IMR-90 (cell line): Measurements from ENCODE around the gene STMN3. TPM values are rescaled to one million over a fixed set of nuclear protein-coding genes. Genes with fewer than 3 reads are reported as not detected.

ENCODE experiments used
- ATAC-seq: fragments of 200-7000 bp; cut with Tn5 transposase; 2 replicates; pipeline ENCODE4 v1.9.1; 2020; ENCODE audit warnings: low read depth, mild to moderate bottlenecking, moderate library complexity
- BruUV-seq: library from RNA; stranded (reverse); fragments of 400-500 nt; replicated peaks from 2 replicates; lab custom pipeline; 2021; lab: Mats Ljungman, UMichigan
- CTCF ChIA-PET: fragments of 300-600 bp; formaldehyde crosslinking; extraction: SDS; loops from one replicate; lab custom pipeline; 2021; ENCODE audit warnings: antibody characterized with exemption; lab: Yijun Ruan, JAX
- POLR2A ChIA-PET: fragments of 300-600 bp; sonication (Branson Sonifier 250); formaldehyde crosslinking; loops from one replicate; lab custom pipeline; 2022; ENCODE audit warnings: antibody characterized with exemption; ENCODE audit not compliant: unreplicated experiment; lab: Charles Lee
- DNase-seq: peaks from one replicate; pipeline ENCODE4 v3.0.0; 2013
- H2AFZ ChIP-seq: replicated peaks from 2 replicates; pipeline ENCODE3; 2013; ENCODE audit warnings: low read length, mild to moderate bottlenecking; ENCODE audit not compliant: poor library complexity
- H2AK5ac ChIP-seq: 2 replicates; pipeline ENCODE4 v1.6.1; 2013; ENCODE audit warnings: low read depth, low read length, inconsistent platforms
- H2AK9ac ChIP-seq: replicated peaks from 2 replicates; pipeline ENCODE3; 2013; ENCODE audit warnings: mild to moderate bottlenecking, low read depth, low read length, moderate library complexity; ENCODE audit not compliant: poor library complexity
- H2BK120ac ChIP-seq: 2 replicates; pipeline ENCODE4 v1.6.1; 2013; ENCODE audit warnings: low read depth, low read length, inconsistent platforms
- H2BK15ac ChIP-seq: 3 replicates; pipeline ENCODE4 v1.6.1; 2013; ENCODE audit warnings: low read depth, low read length, inconsistent platforms
- H2BK20ac ChIP-seq: 2 replicates; pipeline ENCODE4 v1.6.1; 2013; ENCODE audit warnings: low read depth, mild to moderate bottlenecking, inconsistent platforms, low read length, moderate library complexity
- H2BK5ac ChIP-seq: 2 replicates; pipeline ENCODE4 v1.6.1; 2013; ENCODE audit warnings: mild to moderate bottlenecking, low read depth, low read length, inconsistent platforms; ENCODE audit not compliant: poor library complexity, severe bottlenecking
- H3K14ac ChIP-seq: replicated peaks from 2 replicates; pipeline ENCODE4 v1.6.1; 2013; ENCODE audit warnings: low read depth, low read length, inconsistent platforms
- H3K18ac ChIP-seq: 2 replicates; pipeline ENCODE4 v1.6.1; 2013; ENCODE audit warnings: low read depth, low read length, control low read depth
- H3K23ac ChIP-seq: 2 replicates; pipeline ENCODE4 v1.6.1; 2013; ENCODE audit warnings: low read depth, low read length, inconsistent platforms
- H3K27ac ChIP-seq: 2 replicates; pipeline ENCODE4 v1.5.1; 2013; ENCODE audit warnings: mild to moderate bottlenecking, control low read depth, low read length; ENCODE audit not compliant: insufficient read depth
- H3K27me3 ChIP-seq: 2 replicates; pipeline ENCODE4 v1.6.1; 2013; ENCODE audit warnings: low read length; ENCODE audit not compliant: control insufficient read depth, insufficient read depth
- H3K36me3 ChIP-seq: 2 replicates; pipeline ENCODE4 v1.6.1; 2013; ENCODE audit warnings: low read length, mixed read lengths; ENCODE audit not compliant: control insufficient read depth, insufficient read depth
- H3K4ac ChIP-seq: 2 replicates; pipeline ENCODE4 v1.6.1; 2013; ENCODE audit warnings: low read depth, low read length, inconsistent platforms
- H3K4me1 ChIP-seq: 2 replicates; pipeline ENCODE4 v1.6.1; 2013; ENCODE audit warnings: low read length, mixed read lengths; ENCODE audit not compliant: control insufficient read depth, insufficient read depth
- H3K4me2 ChIP-seq: 2 replicates; pipeline ENCODE4 v1.6.1; 2013; ENCODE audit warnings: low read depth, mild to moderate bottlenecking, control low read depth, low read length, moderate library complexity
- H3K4me3 ChIP-seq: 2 replicates; pipeline ENCODE4 v1.5.1; 2013; ENCODE audit warnings: low read depth, mild to moderate bottlenecking, control low read depth, low read length, moderate library complexity; ENCODE audit not compliant: insufficient read depth
- H3K56ac ChIP-seq: 2 replicates; pipeline ENCODE4 v1.6.1; 2013; ENCODE audit warnings: low read length, inconsistent platforms; ENCODE audit not compliant: insufficient read depth; ENCODE audit errors: extremely low read depth
- H3K79me1 ChIP-seq, 2 experiments: 2 replicates each; pipeline ENCODE4 v1.6.1; 2013; ENCODE audit warnings: low read length in 2 of 2, inconsistent platforms in 1 of 2, low read depth in 1 of 2
- H3K9ac ChIP-seq: 2 replicates; pipeline ENCODE4 v1.6.1; 2013; ENCODE audit warnings: low read depth, low read length, control low read depth
- H3K9me1 ChIP-seq: 2 replicates; pipeline ENCODE4 v1.6.1; 2013; ENCODE audit warnings: low read length, inconsistent platforms; ENCODE audit not compliant: insufficient read depth
- H3K9me3 ChIP-seq: 2 replicates; pipeline ENCODE4 v1.6.1; 2013; ENCODE audit warnings: low read length; ENCODE audit not compliant: control insufficient read depth, insufficient read depth
- H4K20me1 ChIP-seq: 2 replicates; pipeline ENCODE4 v1.6.1; 2013; ENCODE audit warnings: low read length, inconsistent platforms; ENCODE audit not compliant: insufficient read depth
- H4K5ac ChIP-seq: 2 replicates; pipeline ENCODE4 v1.6.1; 2013; ENCODE audit warnings: mild to moderate bottlenecking, low read depth, low read length, control low read depth
- H4K8ac ChIP-seq, 2 experiments: 2 replicates each; pipeline ENCODE4 v1.6.1; 2013; ENCODE audit warnings: low read depth in 2 of 2, low read length in 2 of 2, control low read depth in 1 of 2, inconsistent platforms in 1 of 2
- H4K91ac ChIP-seq: 2 replicates; pipeline ENCODE4 v1.6.1; 2013; ENCODE audit warnings: low read depth, low read length, inconsistent platforms; ENCODE audit not compliant: insufficient read depth
- BHLHE40 ChIP-seq: fragments of 150-350 bp; IDR thresholded peaks from 2 replicates; pipeline ENCODE4 v1.6.1; 2016; ENCODE audit warnings: mild to moderate bottlenecking, low read depth, low read length
- CTCF ChIP-seq: conservative IDR thresholded peaks from 2 replicates; pipeline ENCODE4 v1.5.1; 2012; ENCODE audit warnings: mild to moderate bottlenecking, low read depth, low read length, improper control_type of control experiment
- FOS ChIP-seq: fragments of 150-350 bp; IDR thresholded peaks from 2 replicates; pipeline ENCODE4 v1.6.1; 2016; ENCODE audit warnings: low read depth, low read length
- MAFK ChIP-seq: IDR thresholded peaks from 2 replicates; pipeline ENCODE4 v1.6.1; 2012; ENCODE audit warnings: low read depth, low read length, improper control_type of control experiment
- MXI1 ChIP-seq: IDR thresholded peaks from 2 replicates; pipeline ENCODE4 v1.6.1; 2012; ENCODE audit warnings: low read depth, mild to moderate bottlenecking, low read length, moderate library complexity, borderline replicate concordance
- POLR2A ChIP-seq: IDR thresholded peaks from 2 replicates; pipeline ENCODE4 v1.6.1; 2012; ENCODE audit warnings: mild to moderate bottlenecking, low read depth, low read length
- RAD21 ChIP-seq: IDR thresholded peaks from 2 replicates; pipeline ENCODE4 v1.6.1; 2012; ENCODE audit warnings: low read length, improper control_type of control experiment
- SMC3 ChIP-seq: fragments of 150-350 bp; IDR thresholded peaks from 2 replicates; pipeline ENCODE4 v1.6.1; 2016; ENCODE audit warnings: low read depth, mild to moderate bottlenecking, antibody characterized with exemption, low read length, moderate library complexity
- USF2 ChIP-seq: fragments of 150-350 bp; IDR thresholded peaks from 2 replicates; pipeline ENCODE4 v1.6.1; 2017; ENCODE audit warnings: mild to moderate bottlenecking, antibody characterized with exemption, low read length, low read depth
- WGBS, 2 experiments: methylation state at CpG; one replicate each; pipeline versions ENCODE4 v1.1.5 to v1.1.7; 2013; ENCODE audit warnings: missing lambda C conversion rate in 2 of 2; ENCODE audit not compliant: insufficient read length in 1 of 2; ENCODE audit errors: extremely low coverage in 2 of 2; 5-methylcytosine and 5-hydroxymethylcytosine counted together
- dilution Hi-C: fragments of 300-500 bp; cut with HindIII; formaldehyde crosslinking; loops from one replicate; pipeline ENCODE4 v1.14.3; 2018; ENCODE audit warnings: low sequenced_read_pairs; ENCODE audit not compliant: unreplicated experiment
- in situ Hi-C: fragments of 300-500 bp; cut with MboI; formaldehyde crosslinking; loops from 3 replicates; pipeline ENCODE4 v1.14.3; 2019; ENCODE audit warnings: low sequenced_read_pairs, inconsistent platforms, mixed read lengths
- intact Hi-C: fragments of 100-400 bp; cut with micrococcal nuclease; formaldehyde crosslinking; loops from 2 replicates; pipeline ENCODE4 v1.10.0; 2022
- polyA plus RNA-seq, 3 experiments: library from polyadenylated mRNA; depleted of rRNA; stranded (reverse); fragments of >200 nt; gene quantifications; 2 replicates each; pipeline ENCODE4 v1.2.3, GENCODE V29; 2012; ENCODE audit warnings: low replicate concordance in 1 of 3
- total RNA-seq: library from RNA; depleted of rRNA; stranded (reverse); fragments of >200 nt; gene quantifications from 2 replicates; pipeline ENCODE4 v1.2.3, GENCODE V29; 2012
- TF ChIP-seq, protein P1 (sequence below): fragments of 150-350 bp; IDR thresholded peaks from 2 replicates; pipeline ENCODE4 v1.6.1; 2016; ENCODE audit warnings: low read depth, mild to moderate bottlenecking, low read length, moderate library complexity, borderline replicate concordance

The STMN3 gene
- total and polyA plus RNA-seq, 2 of the 4 experiments (the other 2 are of a cell fraction), result 20.3 to 62.3 TPM

GRCh38 chr20:63694584-63695423, 41.6 kb upstream of the STMN3 start:
- H3K23ac ChIP-seq, result no peak overlapping the region
- peaks cover 11 to 32% of the 10 kb centered on the region in 2 experiments; a peak in 3 of 4 replicates for H3K79me1 ChIP-seq
- no peaks in the 10 kb centered on the region for H3K9me3 ChIP-seq
- H2BK15ac ChIP-seq, result no peak overlapping the region
- no peak overlapping the region for H3K4ac ChIP-seq
- H3K56ac ChIP-seq, result no peak overlapping the region
- intact Hi-C loops (no loop called here), dilution Hi-C loops (no loop called here), in situ Hi-C loops (no loop called here)
- no peak overlapping the region for H3K27ac ChIP-seq
- no peak for DNase-seq
- H4K20me1 ChIP-seq, result no peaks in the 10 kb centered on the region
- no peak overlapping the region for H2AK5ac ChIP-seq
- H3K27me3 ChIP-seq, result no peaks in the 10 kb centered on the region
- no peak overlapping the region for H3K4me3 ChIP-seq
- peaks cover 21% of the 10 kb centered on the region for H3K4me1 ChIP-seq
- ChIA-PET POLR2A (interaction anchor here (1.2 kb wide), 1 partner anchor 13 kb away, joined by 4 read pairs; the partner anchor contains the start of genes ARFRP1 and ZGPAT), CTCF (no interaction called here)
- H4K91ac ChIP-seq, result no peak overlapping the region
- ATAC-seq, result no peak
- H3K18ac ChIP-seq, result no peak overlapping the region
- WGBS, 2 experiments, result 96% methylated on average over 11 of the region's 37 CpGs; no CpG with 5 or more reads in 1 of the 2 experiments
- H3K4me2 ChIP-seq, result no peak overlapping the region
- H2AFZ ChIP-seq, result no peak overlapping the region
- H2BK120ac ChIP-seq, result no peak overlapping the region
- H2BK20ac ChIP-seq, result no peak overlapping the region
- no peak overlapping the region for H2BK5ac ChIP-seq
- no peaks in the 10 kb centered on the region for H3K9me1 ChIP-seq
- H3K9ac ChIP-seq, result no peak overlapping the region
- no peak overlapping the region for H4K8ac ChIP-seq
- H4K5ac ChIP-seq, result no peak overlapping the region
- no peak overlapping the region for H3K14ac ChIP-seq
- TF ChIP-seq USF2 (no peak), RAD21 (no peak), POLR2A (no peak), SMC3 (no peak), CTCF (no peak), BHLHE40 (no peak), MAFK (no peak), FOS (no peak), MXI1 (no peak)
- TF ChIP-seq, protein P1, sequence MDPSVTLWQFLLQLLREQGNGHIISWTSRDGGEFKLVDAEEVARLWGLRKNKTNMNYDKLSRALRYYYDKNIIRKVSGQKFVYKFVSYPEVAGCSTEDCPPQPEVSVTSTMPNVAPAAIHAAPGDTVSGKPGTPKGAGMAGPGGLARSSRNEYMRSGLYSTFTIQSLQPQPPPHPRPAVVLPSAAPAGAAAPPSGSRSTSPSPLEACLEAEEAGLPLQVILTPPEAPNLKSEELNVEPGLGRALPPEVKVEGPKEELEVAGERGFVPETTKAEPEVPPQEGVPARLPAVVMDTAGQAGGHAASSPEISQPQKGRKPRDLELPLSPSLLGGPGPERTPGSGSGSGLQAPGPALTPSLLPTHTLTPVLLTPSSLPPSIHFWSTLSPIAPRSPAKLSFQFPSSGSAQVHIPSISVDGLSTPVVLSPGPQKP, result no peak
- peak overlapping the region; percentile 72 for H2AK9ac ChIP-seq
- BruUV-seq, result no TSS peak
- H3K36me3 ChIP-seq, result peaks cover 13% of the 10 kb centered on the region; the same call in 1 of the 2 replicates
